Measurements from ENCODE around the gene HOXD12. TPM values are rescaled to one million over a fixed set of nuclear protein-coding genes. Genes with fewer than 3 reads are reported as not detected.

HOXD12 gene
- total RNA-seq, 3 donors from 2014 or later (not counting 1 experiment from before 2014, with no cell fraction given), result not detected

GRCh38 chr2:176103742-176104315 is 4.2 kb downstream of the HOXD12 start:
- TF ChIP-seq CTCF (IDR thresholded peaks at IDR 0.05), result no peak
- Mint-ChIP-seq H3K27ac (no peak overlapping the region), H3K4me3 (no peak overlapping the region), H3K36me3 (no peaks in the 10 kb centered on the region), H3K4me1 (peaks cover 0 to 25% of the 10 kb centered on the region in 2 donors), H3K9me3 (no peaks in the 10 kb centered on the region), H3K27me3 (ENCODE audit: low read depth in 2 of 2) (peaks cover 68 to 73% of the 10 kb centered on the region in 2 donors)
- Histone ChIP-seq H3K9me3 (ENCODE audit: control insufficient read depth, insufficient read depth, low read length) (peaks cover 4% of the 10 kb centered on the region), H3K4me1 (ENCODE audit: control insufficient read depth, insufficient read depth, low read length) (peaks cover 3% of the 10 kb centered on the region), H3K27me3 (ENCODE audit: control insufficient read depth, insufficient read depth, low read length) (peaks cover 73% of the 10 kb centered on the region), H3K36me3 (ENCODE audit: control insufficient read depth, insufficient read depth, low read length) (no peaks in the 10 kb centered on the region), H3K27ac (ENCODE audit: low read length) (no peak overlapping the region), H3K4me3 (ENCODE audit: low read length) (no peak overlapping the region)
- no peak for ATAC-seq
- intact Hi-C loops (cut with micrococcal nuclease), result no loop called here
- 9% methylated on average over 10 of the region's 17 CpGs for WGBS (ENCODE audit: insufficient coverage)
- no peak for DNase-seq

GRCh38 chr2:176104316-176105077 is 4.9 kb downstream of the HOXD12 start:
- no peak for TF ChIP-seq CTCF (IDR thresholded peaks at IDR 0.05)
- Histone ChIP-seq H3K9me3 (ENCODE audit: control insufficient read depth, insufficient read depth, low read length) (peaks cover 4% of the 10 kb centered on the region), H3K27me3 (ENCODE audit: control insufficient read depth, insufficient read depth, low read length) (peaks cover 73% of the 10 kb centered on the region), H3K27ac (ENCODE audit: low read length) (no peak overlapping the region), H3K36me3 (ENCODE audit: control insufficient read depth, insufficient read depth, low read length) (no peaks in the 10 kb centered on the region), H3K4me3 (ENCODE audit: low read length) (no peak overlapping the region), H3K4me1 (ENCODE audit: control insufficient read depth, insufficient read depth, low read length) (peaks cover 3% of the 10 kb centered on the region)
- no peaks in the 10 kb centered on the region for H3K9me3 Mint-ChIP-seq
- 9% methylated on average over 56 of the region's 56 CpGs for WGBS (ENCODE audit: insufficient coverage)
- H3K27me3 Mint-ChIP-seq (ENCODE audit: low read depth in 2 of 2), result peaks cover 75 to 77% of the 10 kb centered on the region in 2 donors
- ATAC-seq (no peak), DNase-seq (peak in 1 of 2 donors; percentile 10)
- H3K4me3 Mint-ChIP-seq, result no peak overlapping the region
- no peak overlapping the region for H3K27ac Mint-ChIP-seq
- peaks cover 0 to 27% of the 10 kb centered on the region in 2 donors for H3K4me1 Mint-ChIP-seq
- intact Hi-C loops (cut with micrococcal nuclease), result no loop called here
- peaks cover 5% of the 10 kb centered on the region for H3K36me3 Mint-ChIP-seq

- H3K27me3 Mint-ChIP-seq (ENCODE audit: low read depth in 2 of 2), result peaks cover 80 to 82% of the 10 kb centered on the region in 2 donors
- H3K4me3 ChIP-seq (ENCODE audit: low read length), result no peak overlapping the region
- no peak for ATAC-seq
- no peak overlapping the region for H3K4me3 Mint-ChIP-seq
- H3K27me3 ChIP-seq (ENCODE audit: control insufficient read depth, insufficient read depth, low read length), result peaks cover 75% of the 10 kb centered on the region
- TF ChIP-seq CTCF (IDR thresholded peaks at IDR 0.05), result no peak
- intact Hi-C loops (cut with micrococcal nuclease), result no loop called here
- no peak for DNase-seq
- H3K36me3 ChIP-seq (ENCODE audit: control insufficient read depth, insufficient read depth, low read length), result no peaks in the 10 kb centered on the region
- H3K36me3 Mint-ChIP-seq, result peaks cover 8% of the 10 kb centered on the region
- peaks cover 3% of the 10 kb centered on the region for H3K4me1 ChIP-seq (ENCODE audit: control insufficient read depth, insufficient read depth, low read length)
- WGBS (ENCODE audit: insufficient coverage), result 10% methylated on average over 25 of the region's 25 CpGs
- no peaks in the 10 kb centered on the region for H3K9me3 Mint-ChIP-seq
- H3K4me1 Mint-ChIP-seq, result peaks cover 0 to 27% of the 10 kb centered on the region in 2 donors
- H3K27ac ChIP-seq (ENCODE audit: low read length), result no peak overlapping the region
- H3K9me3 ChIP-seq (ENCODE audit: control insufficient read depth, insufficient read depth, low read length), result peaks cover 4% of the 10 kb centered on the region
- H3K27ac Mint-ChIP-seq, result no peak overlapping the region
These were observed 5.6 kb downstream of the HOXD12 start for GRCh38 chr2:176105078-176105729.
